GM19351 (cell line): Measurements from ENCODE around the gene RALGPS1.
"Not testable (repeated sequence)": the region's sequence is repeated elsewhere in the genome, so short reads cannot be mapped to it uniquely, and the experiment has no call there.

Experiments
- ATAC-seq: cut with Tn5 transposase; IDR thresholded peaks from one replicate; pipeline ENCODE4 v1.9.1; 2021; ENCODE audit warnings: mild to moderate bottlenecking, moderate library complexity; ENCODE audit not compliant: unreplicated experiment

RALGPS1 gene

DNA sequence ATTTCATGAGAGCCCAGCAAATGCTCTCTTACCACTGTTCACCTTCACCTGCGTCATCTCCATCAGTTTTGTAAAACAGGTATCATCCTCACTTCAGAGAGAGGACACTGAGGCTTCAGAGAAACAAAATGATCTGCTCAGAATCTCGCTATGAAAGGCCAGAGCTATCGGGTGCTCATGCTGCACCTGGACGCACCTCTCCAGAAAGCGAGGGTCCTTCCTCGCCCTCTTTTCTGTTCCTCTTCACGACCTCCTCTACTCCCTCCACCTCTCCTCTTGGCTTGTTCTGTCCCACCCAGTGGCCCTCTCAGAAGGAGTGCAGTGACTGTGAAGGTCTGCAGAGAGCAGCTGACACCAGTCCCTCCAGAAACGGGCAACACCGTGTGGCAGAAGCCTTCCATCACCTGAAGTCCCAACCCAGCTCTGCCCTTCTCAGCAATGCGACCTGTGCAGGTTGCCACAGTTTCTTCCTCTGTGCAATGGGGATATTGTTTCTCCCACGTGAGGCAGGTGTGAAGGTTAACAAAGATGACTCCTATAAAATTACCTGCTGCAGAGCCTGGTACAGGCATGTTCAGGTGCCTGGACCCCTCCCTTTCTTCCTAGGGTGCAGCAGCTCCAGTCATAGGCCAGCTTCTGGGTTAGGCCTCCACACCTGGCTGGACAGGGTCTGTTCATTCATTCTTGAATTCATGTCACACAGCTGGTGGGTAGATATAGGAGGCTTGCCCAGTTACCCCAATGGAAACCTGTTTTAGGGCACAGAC is 253.2 kb downstream of the RALGPS1 start:
- no peak for ATAC-seq

- no peak for ATAC-seq
These were observed 254.4 kb downstream of the RALGPS1 start for GRCh38 chr9:127168756-127169574.

DNA sequence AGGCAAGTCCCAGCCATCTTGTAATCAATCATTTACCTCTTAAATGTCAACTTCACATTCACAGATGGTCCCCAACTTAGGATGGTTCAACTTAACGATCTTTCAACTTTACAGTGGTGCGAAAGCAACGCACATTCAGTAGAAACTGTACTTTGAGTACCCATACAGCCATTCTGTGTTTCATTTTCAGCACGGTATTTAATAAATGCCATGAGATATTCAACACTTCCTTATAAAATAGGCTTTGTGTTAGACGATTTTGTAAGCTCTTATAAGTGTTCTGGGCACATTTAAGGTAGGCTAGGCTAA is 254.9 kb downstream of the RALGPS1 start:
- ATAC-seq: no peak

DNA sequence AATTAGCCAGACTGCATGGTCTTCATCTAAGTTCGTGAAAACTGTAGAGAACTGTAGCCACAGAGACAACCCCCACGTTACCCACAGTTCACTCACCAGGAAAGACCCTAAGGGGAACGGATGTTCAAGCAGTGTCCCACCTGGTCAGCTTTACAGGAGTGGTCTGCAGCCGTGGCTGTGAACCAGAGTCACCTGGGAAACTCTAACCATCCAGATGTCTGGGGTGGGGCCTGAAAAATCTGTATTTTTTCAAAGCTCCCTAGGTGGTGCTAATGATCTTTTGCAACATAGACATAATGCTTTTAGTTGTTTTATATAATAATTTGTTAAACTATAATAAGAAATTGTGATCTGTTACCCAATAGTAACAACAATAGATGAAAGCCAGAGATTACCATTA is 255.5 kb downstream of the RALGPS1 start:
- no peak for ATAC-seq

GRCh38 chr9:127170652-127171051 is 256.1 kb downstream of the RALGPS1 start:
- ATAC-seq: no peak

DNA sequence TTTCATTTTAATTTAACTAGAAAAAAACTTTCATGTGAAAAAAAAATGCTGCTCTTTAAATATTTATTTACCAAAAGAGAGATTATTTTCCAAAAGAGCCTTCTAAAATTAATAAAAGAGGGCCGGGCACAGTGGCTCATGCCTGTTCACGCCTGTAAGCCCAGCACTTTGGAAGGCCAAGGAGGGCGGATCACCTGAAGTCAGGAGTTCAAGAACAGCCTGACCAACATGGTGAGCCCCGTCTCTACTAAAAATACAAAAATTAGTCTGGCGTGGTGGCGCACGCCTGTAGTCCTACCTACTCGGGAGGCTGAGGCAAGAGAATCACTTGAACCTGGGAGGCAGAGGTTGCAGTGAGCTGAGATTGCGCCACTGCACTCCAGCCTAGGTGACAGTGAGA is 256.8 kb downstream of the RALGPS1 start:
- not testable (repeated sequence) for ATAC-seq

GRCh38 chr9:127172066-127172707 is 257.6 kb downstream of the RALGPS1 start:
- ATAC-seq: no peak

DNA sequence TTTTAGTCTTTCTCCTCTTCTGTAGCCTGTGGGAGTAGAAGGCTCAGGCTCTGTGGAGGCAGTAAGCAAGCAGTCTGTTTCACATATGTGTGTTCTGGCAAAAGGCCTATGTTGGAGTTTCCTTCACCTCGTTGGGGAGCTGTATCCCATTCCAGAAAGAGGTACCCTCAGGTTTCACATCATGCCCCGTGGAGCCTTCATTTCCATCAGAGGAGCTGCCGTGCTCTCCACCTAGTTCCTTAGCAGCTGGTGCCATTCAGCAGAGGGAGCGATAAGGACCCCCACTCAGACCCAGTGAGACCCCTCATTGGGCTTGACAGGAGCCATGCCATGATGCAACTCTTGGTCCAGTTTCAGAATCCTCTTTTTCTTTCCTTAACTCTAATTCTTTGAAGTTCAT is 258.5 kb downstream of the RALGPS1 start:
- ATAC-seq: no peak

GRCh38 chr9:127174386-127175318 is 260.1 kb downstream of the RALGPS1 start:
- ATAC-seq: no peak

GRCh38 chr9:127175319-127175715 is 260.7 kb downstream of the RALGPS1 start:
- no peak for ATAC-seq

DNA sequence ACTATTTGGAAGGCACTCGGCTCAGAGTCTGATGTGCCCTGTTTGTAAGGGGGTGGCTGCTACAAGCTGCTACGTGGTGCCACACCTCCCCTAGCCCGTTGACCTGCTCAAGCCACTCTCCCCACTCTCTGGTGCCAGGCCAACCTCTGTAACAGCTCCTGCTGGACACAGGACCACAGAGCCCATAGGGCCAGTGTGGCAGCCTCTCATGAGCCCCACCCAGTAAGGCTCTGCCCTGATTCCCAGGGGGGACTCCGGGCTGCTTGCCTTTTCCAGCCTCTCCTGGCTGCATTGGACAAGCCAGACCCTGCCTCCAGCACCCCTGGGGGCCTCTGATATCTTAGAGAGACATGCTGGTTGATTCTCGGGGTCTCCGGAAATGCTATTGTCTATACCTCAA is 261.2 kb downstream of the RALGPS1 start:
- ATAC-seq: no peak

DNA sequence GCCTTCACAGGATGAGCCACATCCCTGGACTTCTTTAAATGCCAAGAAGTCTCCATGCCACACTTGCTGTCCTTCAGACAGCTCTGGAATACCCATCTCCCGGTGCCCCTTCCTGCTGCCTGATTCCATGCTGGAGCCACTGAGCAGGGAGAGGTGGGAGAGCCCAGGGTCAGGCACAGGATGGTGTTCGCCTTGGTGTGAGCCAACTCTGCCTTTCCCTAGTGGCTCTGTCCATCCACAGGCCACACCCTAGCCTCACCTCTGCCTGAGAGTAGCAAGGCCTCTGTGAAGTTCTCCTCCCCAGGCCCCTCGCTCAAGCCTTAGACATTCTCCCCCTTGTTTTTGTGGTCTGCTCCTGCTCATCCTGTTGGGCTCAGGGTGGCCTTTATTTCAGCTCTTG is 262.0 kb downstream of the RALGPS1 start:
- ATAC-seq: no peak

- no peak for ATAC-seq
These were observed 262.6 kb downstream of the RALGPS1 start for GRCh38 chr9:127177231-127177630.

DNA sequence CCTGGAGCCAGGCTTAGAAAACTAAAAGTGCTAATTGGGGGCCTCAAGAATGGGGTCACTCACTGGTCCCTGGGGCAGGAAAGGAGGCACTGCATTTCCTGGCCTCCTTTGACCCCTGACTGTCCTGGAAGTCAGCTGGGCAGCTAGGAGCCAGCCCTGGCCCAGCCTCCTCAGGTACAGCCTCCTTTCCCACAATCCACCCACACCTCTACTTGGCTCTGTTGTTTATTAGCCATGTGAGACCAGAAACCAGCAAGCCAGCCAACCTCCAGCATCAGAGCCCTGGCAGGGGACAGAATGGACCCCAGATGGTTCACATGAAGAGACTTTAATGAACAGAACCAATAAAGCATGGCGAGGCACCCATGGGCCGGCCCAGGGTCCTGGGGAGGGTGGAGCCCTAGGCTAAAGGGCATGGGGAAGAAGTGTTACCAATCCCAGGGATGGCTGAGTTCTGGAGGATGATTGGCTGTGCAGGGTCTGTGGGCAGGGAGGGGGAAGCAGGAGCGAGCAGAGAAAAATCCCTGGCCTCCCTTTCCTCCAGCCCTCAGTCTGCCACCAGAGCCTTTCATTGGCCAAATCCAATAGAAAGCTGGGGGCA is 263.2 kb downstream of the RALGPS1 start:
- ATAC-seq: no peak

GRCh38 chr9:127178686-127179632 is 264.4 kb downstream of the RALGPS1 start:
- ATAC-seq: no peak

DNA sequence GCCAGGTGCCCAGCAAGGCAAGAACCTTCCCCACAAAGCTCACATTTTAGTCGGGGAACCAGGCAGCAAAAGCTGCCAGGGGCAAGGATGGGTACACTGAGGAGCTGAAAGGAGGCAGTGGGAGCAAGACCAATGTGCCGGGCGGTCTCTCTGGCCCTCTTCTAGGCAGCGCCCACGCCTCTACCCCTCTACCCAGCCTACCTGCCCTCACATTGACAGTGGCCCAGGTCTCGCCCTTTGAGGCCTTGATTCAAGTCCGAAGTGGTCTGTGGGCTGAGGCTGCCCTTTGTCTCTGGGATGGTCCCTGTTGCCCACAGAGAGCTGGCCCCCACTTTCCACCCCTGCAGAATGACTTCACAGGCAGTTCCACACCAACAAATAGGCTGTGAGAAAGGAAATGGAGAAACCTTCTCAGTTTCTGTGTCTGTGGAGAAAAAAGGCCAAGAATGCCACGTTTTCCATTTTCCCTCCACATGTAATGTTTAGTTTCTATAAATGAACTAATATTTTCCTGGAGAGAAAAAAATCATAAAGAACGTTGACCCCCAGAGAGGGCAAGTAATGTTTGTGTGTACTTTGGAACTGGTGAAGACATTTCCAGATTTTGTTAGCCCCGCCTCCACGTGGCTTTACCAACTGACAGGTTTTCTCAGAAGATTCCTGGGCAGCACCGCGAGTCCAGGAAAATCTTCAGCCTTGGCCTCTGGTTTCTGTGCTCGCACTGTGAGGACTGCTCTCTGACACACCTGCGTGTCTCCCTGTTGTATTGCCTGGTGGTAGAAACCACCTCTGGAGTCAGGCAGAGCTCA is 265.3 kb downstream of the RALGPS1 start:
- no peak for ATAC-seq

GRCh38 chr9:127180457-127181314 is 266.1 kb downstream of the RALGPS1 start:
- no peak for ATAC-seq

DNA sequence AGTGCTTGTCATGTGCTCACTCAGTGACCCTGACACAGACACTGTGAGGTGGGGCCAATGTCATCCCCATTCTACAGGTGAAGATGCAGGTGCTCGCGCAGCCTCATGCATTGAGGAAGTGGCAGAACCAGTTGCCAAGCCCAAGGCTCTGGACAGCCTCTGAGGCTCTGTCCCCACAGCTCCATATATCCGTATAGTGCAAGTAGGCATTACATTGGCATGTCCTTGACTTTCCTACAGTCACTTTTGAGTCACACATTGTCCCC is 266.7 kb downstream of the RALGPS1 start:
- ATAC-seq: no peak
